OCI-M2 (cell line): ENCODE measurements around the gene SRPK2.
"Not testable (repeated sequence)": the region's sequence is repeated elsewhere in the genome, so short reads cannot be mapped to it uniquely, and the experiment has no call there.

Source experiments
- DNase-seq: peaks from one replicate; lab custom pipeline; 2025; ENCODE audit not compliant: unreplicated experiment; lab: John Stamatoyannopoulos, UW

The SRPK2 gene

DNA sequence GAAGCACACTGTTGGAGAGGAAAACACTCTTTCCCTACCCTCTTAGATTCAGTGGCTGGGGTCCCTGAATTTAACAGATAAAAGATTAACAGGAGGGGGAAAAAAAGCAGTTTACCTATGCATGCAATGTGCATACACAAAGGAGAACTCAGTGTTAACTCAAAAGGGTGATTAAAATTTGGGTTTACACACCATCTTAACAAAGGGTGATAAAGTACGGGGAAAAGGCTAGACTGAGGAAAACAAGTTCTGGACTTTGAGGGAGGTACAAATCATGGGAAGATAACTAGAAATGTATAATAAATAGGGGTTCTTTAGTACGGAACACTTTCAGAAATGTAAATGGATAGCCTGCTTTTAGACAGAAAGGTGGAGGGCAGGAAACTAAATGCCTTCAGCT is 83.1 kb downstream of the SRPK2 start:
- DNase-seq, result no peak

DNA sequence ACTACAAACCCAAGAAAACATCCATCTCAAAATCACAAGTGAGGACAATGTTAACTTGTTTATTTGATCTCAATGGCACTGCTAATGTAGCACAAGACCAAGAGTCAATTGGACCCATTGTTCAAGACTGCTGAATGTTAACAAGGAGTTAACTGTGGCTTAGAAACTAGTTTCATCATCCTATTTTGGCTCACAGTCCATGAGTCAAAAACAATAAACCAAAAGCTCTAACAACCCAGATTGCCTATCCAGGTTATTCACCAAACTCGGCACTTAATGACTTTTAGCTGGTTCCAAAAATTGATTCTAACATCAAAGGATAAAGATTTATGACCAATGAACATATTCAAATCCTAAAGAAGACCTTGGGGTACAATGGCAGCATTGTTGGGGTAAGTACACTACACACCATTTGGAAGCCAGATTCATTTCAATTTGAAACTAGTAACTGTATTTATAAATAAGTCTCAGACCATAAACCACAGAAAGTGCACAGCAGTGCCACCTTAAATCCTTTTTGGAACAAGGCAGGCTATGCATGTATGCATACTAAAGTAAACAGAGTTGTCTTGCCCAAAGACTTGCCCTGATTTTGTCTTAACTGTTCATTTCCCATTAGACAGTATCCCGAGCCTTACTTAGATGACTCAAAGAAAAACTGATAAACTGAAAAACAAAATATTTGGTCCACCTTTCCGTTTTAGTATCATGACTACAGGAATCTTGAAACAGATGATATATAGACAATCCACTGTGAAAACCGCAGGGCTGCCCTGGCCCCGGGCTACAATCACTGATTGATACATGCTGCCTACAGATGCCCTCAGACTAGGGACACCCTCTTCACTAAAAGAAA is 84.5 kb downstream of the SRPK2 start:
- no peak for DNase-seq

DNA sequence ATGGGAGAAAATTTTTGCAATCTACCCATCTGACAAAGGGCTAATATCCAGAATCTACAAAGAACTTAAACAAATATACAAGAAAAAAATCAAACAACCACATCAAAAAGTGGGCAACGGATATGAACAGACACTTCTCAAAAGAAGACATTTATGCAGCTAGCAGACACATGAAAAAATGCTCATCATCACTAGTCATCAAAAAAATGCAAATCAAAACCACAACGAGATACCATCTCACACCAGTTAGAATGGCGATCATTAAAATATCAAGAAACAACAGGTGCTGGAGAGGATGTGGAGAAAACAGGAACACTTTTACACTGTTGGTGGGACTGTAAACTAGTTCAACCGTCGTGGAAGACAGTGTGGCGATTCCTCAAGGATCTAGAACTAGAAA is 88.1 kb downstream of the SRPK2 start:
- not testable (repeated sequence) for DNase-seq

DNA sequence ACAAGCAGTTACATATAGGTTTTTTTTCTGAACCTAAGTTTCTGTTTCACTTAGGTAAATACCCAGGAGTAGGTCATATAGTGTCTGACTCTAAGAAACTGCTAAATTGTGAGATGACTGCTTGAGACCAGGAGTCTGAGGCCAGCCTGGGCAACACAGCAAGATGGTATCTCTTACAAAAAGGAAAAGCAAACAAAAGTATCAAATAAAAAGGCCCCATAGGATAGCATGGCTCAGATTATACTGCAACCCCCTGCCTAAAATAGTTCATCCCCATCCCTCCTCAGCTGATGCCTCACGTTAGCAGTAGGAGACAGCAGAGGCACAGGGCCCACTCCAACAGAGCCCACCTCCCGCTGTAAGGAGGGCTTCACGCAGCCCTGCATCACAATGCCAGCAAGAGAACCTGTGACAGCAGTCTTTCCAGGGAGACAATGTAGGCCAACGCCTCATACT is 90.3 kb downstream of the SRPK2 start:
- DNase-seq, result no peak

DNA sequence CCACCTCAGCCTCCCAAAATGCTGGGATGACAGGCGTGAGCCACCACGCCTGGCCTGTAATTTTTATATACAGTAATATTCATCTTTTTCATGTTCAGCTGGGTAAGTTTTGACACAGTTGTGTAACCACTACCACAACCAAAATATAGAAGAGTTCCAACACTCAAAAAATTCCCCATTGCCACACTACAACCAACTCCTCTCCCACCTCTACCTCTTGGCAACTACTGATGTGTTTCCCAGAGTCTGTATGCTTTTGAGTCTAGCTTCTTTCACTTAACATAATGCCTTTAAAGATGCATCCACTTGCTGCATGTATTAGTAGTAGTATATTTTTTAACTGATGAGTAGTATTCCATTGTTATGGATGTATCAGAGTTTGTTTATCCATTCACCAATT is 90.7 kb downstream of the SRPK2 start:
- DNase-seq, result no peak

DNA sequence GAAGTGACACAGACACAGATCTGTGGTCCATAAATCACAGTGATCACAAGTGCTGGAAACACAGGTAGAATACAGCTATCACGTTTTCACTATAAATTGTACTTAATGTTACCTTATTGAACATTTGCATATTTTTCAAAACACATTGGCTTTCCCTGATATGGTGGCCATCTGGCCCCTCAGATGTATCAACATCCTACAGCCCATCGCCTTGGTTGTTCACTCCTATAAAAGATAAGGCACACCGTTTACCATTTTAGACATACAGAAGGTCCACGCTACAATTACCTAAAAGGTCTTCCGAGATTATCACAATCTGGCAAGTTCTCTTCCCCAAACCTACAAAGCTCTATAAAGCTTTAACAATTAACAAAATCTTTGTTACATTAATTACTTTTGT is 91.4 kb downstream of the SRPK2 start:
- DNase-seq, result no peak

DNA sequence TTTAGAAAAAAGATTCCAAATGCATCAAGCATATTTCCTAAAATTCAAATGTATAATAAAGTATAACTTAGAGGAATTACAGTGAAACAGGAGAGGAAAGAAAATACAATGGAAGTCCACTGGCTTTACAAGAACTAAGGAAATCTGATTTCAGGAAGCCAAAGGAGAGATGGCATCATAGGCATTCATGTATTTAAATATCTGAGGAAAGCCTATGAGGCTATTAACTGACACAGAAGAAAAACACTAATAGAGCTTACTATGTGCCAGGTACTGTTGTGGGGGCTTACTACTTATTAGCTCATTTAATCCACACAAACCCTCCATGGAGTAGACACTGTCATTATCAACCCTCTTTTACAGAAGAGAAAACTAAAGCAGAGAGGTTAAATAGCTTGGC is 92.2 kb downstream of the SRPK2 start:
- no peak for DNase-seq

DNA sequence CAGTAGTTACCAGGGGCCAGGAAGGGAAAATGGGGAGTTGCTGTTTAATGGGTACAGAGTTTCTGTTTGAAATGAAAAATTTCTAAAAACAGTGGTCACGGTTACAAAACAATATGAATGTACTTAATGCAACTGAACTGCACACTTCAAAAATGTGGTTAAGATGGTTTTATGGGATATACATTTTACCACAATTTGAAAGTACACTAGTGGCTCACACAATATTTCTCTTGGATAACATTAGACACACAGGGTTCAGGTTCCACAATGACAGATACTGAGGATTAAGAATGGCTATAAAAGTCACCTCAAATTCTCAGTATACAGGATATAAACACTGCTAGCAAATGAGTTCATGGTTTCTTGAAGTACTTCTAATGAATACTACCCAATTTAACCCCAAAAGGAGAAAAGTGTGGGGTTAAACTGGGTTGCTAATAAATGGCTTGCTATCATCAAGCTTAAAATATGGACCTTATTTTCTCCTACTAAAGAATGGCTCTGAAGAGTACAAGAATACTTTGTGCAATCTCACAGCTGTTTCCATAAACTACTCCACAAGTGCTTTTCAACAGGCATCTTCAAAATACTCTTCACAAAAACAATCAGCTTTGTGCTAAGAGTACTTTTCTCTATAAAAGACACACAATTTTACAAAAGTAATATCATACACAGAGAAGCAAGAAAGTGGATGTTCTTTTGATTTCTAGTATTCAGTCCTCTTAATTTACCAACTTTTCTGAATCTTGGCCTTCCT is 92.9 kb downstream of the SRPK2 start:
- DNase-seq, result no peak

DNA sequence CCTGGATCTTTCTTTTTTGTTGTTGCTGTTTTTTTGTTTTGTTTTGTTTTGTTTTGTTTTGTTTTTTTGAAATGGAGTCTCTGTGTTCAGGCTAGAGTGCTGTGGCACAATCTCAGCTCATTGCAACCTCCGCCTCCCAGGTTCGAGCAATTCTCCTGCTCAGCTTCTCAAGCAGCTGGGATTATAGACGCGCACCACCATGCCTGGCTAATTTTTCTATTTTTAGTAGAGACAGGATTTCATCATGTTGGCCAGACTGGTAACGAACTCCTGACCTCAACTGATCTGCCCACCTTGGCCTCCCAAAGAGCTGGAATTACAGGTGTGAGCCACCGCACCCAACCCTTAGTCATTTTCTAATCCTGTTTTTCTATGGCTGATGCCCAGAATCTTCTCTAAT is 94.2 kb downstream of the SRPK2 start:
- not testable (repeated sequence) for DNase-seq

DNA sequence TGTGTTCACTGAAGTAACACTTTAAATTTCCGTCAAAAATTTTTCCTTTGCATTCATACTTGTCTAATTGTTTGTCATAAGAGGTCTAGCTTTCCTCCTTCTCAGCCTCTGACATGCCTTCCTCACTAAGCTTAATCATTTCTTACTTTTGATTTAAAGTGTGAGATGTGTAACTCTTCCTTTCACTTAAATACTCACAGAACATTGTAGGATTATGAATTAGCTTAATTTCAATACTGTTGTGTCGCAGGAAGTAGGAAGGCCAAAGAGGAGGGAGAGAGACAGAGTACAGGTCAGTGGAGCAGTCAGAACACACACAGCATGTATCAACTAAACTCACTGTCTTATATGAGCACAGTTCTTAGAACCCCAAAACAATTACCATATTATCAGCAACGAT is 99.0 kb downstream of the SRPK2 start:
- DNase-seq, result no peak

DNA sequence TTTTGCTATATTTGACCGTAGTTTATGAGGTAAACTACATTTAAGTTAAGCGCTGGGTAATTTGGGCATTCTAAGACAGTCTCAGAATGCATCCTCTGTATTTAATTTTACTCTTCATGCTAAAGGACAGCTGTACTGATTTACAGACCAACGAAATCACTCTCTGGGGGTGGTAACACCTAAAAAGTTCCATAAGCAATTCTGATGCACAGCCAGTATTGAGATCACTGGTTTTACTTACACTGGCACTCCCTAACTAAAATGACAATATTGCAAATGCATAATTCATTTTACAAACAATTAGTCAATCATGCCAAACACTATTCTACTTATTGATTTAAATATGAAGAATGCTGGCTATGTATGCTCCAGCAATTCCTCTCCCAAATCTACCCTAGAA is 102.3 kb downstream of the SRPK2 start:
- DNase-seq, result no peak

DNA sequence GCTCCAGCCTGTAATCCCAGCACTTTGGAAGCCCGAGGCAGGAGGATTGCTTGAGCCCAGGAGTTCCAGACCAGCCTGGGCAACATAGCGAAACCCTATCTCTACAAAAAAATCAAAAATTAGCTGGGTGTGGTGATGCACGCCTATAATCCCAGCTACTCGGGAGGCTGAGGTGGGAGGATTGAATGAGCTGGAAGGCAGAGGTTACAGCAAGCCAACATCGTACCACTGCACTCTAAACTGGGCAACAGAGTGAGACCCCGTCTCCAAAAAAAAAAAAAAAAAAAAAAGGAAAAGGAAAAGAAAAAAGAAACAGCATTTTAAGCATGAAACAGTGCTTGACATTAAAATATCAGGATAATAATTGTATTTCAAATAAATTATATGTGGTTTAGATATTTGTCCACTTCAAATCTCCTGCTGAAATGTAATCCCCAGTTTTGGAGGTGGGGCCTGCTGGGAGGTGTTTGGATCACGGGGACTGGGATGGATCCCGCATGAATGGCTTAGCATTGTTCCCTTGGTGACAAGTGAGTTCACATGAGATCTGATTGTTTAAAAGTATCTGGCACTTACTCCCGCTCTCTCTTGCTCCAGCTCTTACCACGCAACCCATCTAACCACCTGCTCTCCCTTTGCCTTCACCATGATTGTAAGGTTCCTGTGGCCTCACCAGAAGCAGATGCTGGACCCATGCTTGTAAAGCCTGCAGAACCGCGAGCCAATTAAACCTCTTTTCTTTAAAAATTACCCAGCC is 103.4 kb downstream of the SRPK2 start:
- DNase-seq, result no peak

DNA sequence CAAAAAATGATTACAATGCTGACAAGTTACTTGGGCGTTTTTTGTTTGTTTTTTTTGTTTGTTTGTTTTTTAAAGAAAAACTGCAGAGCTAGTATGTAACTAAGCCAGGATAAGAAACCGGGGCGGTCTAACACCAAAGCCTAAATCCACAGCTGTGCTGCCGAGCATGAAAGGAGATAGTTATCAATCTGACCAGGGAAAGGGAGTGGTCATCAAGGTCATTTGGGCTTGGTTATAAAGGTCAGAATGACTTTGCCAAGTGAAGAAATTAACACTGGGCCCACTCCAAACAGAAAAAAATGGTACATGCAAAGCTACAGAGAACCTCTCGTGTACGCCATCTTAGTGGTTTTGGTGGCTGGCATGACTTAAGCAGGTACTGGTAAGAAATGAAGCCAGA is 104.7 kb downstream of the SRPK2 start:
- DNase-seq, result no peak

DNA sequence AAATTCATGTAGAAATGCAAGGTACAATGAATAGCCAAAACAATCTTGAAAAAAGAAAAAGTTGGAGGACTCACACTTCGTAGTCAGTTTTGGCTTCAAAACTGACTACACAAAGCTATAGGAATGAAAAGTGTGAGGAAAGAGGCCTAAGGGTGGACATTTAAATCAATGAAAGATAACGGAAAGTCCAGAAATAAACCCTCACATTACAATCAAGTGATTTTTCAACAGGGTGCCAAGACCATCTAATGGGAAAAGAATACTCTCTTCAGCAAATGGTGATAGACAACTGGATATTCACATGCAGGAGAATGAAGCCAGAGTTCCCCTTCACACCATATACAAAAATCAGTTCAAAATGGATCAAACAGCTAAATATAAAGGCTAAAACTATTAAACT is 106.8 kb downstream of the SRPK2 start:
- DNase-seq, result no peak

DNA sequence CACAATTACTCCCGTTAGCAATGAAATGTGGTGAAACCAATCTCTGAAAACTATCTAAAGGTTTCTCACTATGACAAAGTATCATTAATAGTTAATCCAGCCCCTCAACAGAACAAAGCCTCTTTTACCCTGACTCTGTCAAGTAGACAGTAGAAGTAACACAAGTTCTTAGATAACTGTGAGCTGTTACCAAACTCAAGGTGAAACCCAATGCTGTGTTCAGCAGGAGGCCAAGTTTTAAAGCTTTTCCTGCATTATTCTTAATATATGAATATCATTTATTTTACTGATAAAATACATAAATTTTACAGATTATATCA is 109.1 kb downstream of the SRPK2 start:
- DNase-seq, result no peak

DNA sequence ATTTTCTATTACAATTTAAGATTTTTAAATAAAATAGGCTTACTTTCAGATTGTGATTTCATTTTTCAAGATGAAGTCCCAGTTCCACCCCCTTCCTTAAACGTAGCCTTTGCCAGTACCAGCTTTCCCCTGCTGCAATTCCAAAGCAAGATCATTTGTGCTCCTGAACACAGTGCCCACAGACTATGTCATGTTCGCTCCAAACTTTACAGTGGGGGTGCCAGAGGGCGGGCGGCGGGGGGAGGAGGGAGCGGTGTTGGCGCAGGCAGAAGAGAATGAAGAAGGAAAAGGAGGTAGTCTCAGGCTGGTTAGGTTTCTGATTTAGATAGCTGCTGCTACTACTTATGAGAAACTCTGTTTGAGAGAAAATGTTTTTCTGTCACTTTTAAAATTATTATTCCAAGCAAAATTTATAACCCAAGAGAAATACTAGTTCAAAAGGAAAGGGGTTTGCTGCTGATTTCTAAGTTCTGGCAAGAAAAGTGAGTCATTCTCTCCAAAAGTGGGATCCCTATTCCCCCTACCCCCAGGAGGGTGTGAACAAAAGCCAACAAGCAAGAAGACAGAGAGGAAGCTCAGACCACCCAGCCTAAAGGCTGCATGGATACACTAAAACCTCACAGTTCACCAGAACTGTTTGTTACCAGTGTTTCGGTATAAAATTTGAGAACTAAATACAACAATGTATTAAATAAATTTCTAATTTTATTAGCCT is 109.6 kb downstream of the SRPK2 start:
- DNase-seq, result no peak

DNA sequence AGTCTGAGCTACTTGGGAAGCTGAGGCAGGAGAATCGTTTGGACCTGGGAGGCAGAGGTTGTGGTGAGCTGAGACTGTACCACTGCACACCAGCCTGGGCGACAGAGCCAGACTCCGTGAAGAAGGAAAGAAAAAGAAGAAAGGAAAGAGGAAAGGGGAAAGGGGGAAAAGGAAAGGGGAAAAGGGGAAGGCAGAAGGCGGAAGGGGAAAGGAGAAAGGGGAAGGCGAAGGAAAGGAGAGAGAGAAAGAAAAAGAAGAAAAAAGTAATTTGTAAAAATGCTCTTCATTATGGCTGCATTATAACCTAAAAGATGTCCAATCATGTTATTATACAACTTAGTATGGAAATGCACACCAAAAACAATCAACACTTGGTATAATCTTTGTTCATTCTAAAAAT is 110.2 kb downstream of the SRPK2 start:
- no peak for DNase-seq

DNA sequence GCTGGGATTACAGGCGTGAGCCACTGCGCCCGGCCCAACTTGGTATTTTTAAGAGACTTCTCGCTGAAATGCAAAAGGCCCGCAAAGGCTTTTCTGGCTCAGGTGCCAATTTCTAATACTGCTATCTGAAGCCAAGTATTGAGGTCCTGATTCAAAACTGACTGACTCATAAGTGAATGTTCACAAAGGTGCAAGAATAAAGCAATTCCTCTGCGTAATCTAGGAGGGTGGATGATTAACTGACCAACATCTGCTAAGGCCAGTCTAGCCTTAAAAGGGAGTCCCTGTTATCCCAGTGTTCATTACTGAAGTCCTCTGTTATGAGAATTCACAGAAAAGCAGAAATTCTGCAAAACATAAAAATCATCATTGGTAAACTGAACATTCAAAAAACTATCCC is 111.4 kb downstream of the SRPK2 start:
- no peak for DNase-seq

DNA sequence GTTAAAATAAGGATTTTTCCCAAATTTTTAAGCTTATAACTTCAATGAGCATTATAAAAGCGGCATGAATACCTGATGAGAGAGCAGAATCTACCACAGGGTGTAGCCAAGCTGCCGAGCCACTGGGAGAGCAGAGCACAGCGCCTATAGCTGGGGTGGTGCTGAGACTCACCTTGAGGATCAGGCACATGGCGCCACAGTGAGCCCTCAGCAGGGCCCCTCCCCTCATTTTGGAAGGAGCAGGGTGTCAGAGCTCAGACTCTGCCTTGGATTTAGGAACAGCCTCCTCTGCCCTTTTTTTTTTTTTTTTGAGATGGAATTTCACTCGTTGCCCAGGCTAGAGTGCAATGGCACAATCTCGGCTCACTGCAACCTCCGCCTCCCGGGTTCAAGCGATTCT is 118.6 kb downstream of the SRPK2 start:
- DNase-seq, result no peak

DNA sequence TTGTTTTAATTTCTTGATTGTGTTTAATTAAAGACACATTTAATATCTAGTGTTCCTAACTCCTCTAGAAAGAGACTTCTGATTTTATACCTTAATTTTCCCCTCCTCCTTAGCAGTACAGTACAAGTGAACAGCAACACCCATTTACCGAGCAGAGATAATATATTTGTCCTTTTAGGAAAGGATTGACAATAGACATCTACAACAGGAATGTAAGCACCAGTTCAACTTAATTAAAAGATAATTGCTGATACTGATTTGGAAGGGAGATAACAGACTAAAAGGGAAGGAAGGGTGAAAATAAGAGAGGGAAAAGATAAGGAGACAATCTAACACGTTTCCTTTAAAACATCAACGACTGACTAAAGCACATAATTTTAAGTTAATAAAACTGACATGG is 119.3 kb downstream of the SRPK2 start:
- DNase-seq, result no peak
